AG09309 (cell line): Measurements from ENCODE around the gene LSM4.

ENCODE experiments used
- DNase-seq: peaks from one replicate; pipeline ENCODE4 v3.0.0-alpha.2; 2010; ENCODE audit warnings: low read depth
- H3K4me3 ChIP-seq: 2 replicates; pipeline ENCODE4 v1.5.1; 2011; ENCODE audit warnings: mild to moderate bottlenecking, low read depth, low read length, moderate library complexity; ENCODE audit not compliant: control insufficient read depth
- TF ChIP-seq, protein P1 (sequence below): IDR thresholded peaks from 2 replicates; pipeline ENCODE4 v1.5.1; 2011; ENCODE audit warnings: mild to moderate bottlenecking, low read depth, low read length, inconsistent platforms; ENCODE audit not compliant: insufficient read depth, control insufficient read depth; ENCODE audit errors: missing control alignments

LSM4 gene

DNA sequence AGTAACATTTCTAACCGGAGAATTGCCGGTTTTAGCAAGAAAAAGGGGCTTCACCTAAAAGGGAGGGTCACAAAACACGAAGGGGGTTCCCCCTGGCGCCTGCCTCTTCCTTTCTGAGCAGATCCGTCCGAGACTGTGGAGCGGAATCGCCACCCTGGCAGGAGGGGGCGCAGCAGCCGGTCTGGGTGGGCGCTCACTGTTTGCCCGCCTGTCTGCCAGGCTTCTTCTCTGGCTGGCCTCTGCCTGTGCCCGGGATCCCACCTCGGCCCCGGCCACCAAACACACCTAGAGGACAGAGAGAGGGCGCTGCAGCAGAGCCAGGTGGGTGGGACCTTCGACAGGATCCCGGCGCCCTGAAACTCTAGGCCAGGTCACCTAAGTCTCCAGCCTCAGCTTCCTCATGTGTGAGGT, 15.6 kb downstream of the LSM4 start:
- no peak overlapping the region for H3K4me3 ChIP-seq
- TF ChIP-seq, protein P1, sequence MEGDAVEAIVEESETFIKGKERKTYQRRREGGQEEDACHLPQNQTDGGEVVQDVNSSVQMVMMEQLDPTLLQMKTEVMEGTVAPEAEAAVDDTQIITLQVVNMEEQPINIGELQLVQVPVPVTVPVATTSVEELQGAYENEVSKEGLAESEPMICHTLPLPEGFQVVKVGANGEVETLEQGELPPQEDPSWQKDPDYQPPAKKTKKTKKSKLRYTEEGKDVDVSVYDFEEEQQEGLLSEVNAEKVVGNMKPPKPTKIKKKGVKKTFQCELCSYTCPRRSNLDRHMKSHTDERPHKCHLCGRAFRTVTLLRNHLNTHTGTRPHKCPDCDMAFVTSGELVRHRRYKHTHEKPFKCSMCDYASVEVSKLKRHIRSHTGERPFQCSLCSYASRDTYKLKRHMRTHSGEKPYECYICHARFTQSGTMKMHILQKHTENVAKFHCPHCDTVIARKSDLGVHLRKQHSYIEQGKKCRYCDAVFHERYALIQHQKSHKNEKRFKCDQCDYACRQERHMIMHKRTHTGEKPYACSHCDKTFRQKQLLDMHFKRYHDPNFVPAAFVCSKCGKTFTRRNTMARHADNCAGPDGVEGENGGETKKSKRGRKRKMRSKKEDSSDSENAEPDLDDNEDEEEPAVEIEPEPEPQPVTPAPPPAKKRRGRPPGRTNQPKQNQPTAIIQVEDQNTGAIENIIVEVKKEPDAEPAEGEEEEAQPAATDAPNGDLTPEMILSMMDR = no peak
- no peak for DNase-seq

DNA sequence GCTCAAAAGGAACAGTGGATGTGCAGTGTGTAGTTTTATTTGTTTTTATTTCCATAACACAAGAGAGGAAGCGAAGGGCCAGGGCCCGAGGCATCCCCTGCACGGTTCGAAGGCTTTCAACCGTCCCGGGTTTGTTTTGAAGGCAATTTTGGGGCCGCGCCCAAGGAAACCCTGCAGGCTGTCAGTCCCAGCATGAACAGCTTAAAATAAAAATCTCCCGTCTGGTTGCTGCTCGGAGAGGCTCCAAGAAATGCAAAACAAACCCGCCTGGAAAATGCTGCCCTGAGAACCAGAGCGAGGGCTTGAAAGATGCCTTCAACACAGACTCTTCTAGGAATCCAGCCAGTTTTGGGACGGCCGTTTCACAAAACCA, 16.0 kb downstream of the LSM4 start:
- no peak overlapping the region for H3K4me3 ChIP-seq
- no peak for DNase-seq
- TF ChIP-seq, protein P1 = no peak

DNA sequence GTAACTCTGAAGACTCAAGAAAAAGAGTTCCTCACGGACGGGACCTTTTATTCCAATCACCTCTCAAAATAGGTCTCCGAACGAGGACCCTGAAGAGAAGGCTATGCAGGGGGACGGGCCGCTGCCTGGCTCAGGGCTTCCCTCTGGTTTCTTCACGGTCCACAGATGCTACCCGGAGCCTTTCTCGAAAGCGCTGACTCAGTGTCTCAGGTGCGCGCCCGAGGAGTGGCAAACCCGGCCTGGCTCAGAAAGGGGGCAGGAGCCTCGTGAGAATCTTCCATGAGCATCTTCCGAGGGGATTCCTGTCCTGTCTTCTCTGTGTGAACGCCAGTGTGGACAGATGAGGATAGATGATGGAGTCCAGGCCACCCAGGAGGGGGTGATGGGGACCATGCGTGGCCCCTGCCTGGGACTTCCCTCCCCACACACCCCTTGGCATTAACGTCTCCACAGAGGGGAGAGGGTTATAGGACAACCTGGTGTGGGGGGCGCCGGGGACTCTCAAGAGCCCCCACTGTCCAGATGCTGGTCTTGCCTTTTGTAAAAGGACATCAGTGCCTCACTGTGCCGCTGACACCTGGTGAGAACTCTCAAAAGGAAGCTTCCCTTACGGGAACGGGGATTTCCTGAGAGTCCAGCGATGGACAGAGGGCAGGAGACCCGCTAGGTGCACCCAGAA, 16.5 kb downstream of the LSM4 start:
- H3K4me3 ChIP-seq = no peak overlapping the region
- TF ChIP-seq, protein P1 = no peak
- no peak for DNase-seq

DNA sequence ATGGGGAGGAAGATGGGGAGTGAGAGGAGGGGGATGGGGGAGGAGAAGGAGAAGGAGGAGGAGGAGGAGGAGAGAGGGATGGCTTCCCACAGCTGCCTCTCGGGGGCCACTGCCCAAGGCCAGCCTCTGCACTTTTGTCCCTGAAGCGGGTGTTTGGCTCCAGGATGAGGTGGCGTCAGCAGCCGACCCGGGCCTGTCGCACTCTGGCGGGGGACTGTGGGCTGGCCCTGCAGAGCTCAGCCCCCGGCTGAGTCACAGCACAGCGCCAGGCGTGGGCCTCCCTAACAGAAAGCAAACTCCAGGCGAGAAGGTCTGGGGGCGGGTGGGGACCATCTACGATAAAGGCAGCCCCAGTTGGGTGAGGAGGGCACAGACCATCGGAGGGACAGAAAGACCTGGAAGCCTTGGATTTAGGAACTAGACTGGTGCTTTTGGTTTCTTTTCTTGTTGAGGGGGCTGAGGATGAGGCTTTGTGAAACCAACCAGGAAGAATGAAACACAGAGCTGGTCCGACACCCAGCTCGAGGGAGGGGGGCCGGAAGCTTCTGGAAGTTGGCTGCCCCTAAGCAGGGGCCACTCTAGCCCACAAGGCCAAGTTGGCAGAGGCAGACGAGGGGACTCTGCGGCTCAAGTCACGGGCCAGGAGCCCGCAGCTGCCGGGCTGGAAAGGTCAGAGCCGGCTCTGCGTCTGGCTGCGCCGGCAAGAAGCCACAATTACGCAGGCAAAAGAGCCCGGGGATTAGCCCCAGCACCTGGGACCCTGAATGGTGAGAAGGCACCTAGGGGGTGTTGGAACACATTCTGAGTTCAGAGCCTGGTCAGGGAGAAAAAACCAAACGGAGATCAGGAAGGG, 18.2 kb downstream of the LSM4 start:
- DNase-seq = no peak
- TF ChIP-seq, protein P1 = no peak
- peak overlapping the region; percentile 24 for H3K4me3 ChIP-seq

DNA sequence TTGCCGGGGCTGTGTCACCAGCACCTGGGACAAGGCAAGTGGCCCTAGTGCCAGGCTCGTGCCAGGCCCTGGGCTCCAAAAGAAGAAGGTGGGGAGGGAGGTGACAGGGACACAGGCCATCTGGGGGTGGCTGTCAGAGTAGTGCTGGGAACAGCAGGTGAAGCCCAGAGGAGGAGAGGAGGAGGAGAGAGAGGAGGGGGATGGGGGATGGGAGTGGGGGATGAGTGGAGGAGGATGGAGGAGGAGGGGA, 18.7 kb downstream of the LSM4 start:
- TF ChIP-seq, protein P1 = no peak
- no peak overlapping the region for H3K4me3 ChIP-seq
- DNase-seq = no peak

DNA sequence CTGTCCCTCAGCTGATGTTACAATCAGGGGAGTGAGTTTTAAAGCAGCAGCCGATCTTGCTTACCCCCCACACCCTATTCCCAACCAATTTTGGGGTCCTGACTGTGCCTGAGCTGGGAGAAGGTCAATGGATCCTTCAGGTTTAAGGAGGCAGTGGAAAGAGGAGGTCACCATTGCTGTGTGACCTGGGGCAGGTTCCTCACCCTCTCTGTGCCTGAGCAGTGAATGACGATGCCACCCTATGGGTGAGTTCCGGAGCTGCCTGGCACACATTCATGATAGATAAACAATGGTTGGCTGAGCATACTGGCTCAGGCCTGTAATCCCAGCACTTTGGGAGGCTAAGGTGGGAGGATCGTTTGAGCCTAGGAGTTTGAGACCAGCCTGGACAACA, 21.2 kb downstream of the LSM4 start:
- TF ChIP-seq, protein P1 = no peak
- H3K4me3 ChIP-seq = no peak overlapping the region

More for the DNA sequence above, 21.2 kb downstream of the LSM4 start:
- DNase-seq = no peak
